ENCODE results near the gene CPT1B. TPM values are rescaled to one million over a fixed set of nuclear protein-coding genes. Genes with fewer than 3 reads are reported as not detected.
A peak's percentile ranks its signal among the peaks of the same experiment; 100 is the strongest.

CPT1B gene
- total and polyA plus RNA-seq, 10 of the 15 experiments (the other 5 are each of a cell fraction or from before 2014, with no cell fraction given) = 3.5 to 54.0 (median 21.7) TPM

DNA sequence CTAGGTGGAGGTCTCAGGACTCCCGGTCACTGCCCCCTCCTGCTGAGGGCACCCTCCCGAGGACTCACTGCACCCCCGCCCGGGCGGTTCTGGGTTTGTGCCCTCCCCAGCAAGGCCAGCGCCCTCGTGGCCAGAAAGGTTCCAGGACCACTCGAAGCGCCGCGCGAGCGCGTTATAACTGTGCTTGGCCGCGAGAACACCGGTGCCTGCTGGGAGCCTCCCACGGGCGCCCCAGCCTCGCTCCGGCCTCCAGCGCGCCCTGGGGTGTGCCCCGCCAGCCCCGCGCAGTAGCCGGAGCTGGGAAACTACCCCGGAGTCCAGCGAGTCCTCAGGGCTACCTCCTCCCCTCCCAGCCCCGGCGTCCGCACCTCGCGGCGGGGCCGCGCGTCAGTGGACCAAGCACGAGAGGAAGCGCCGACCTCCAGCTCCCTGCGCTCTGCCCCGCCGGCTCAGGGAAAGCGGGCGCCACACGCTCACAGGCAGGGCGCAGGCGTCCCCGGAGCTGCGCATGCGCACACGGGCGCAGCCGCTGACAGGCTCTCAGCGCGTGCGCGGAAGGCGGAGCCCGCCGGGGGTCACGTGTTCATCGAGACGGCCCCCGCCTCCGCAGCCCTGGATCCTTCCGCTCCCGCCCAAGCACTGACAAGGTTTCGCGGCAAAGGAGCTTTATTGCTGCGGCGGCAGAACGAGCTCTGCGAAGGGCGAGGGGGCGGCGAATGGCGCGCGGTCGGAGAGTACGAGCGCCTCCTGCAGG, 52.9 kb downstream of the CPT1B start, which contains the start of gene SCO2:
Gene SCO2 (minus strand): TSS at position 495 of the 754 bp plus-strand sequence. CDS start 1,187 bp downstream, outside the sequence.
- H3K36me3 ChIP-seq (ENCODE audit: control insufficient read depth in 2 of 2, insufficient read depth in 2 of 2, low read length in 1 of 2) = peaks cover 5 to 31% of the 10 kb centered on the region in 2 experiments; a peak in 3 of 4 replicates
- H3K27me3 ChIP-seq (replicated peaks in 1 of 2; ENCODE audit: control insufficient read depth in 2 of 2, insufficient read depth in 2 of 2, low read length in 1 of 2) = no peaks in the 10 kb centered on the region
- H4K20me1 ChIP-seq (ENCODE audit: control insufficient read depth, insufficient read depth) = no peaks in the 10 kb centered on the region
- H3K4me3 ChIP-seq = peak within 1 kb of the TSS; percentile 74
- peaks cover 16% of the 10 kb centered on the region for H3K4me1 ChIP-seq (ENCODE audit: control insufficient read depth, insufficient read depth, low read length)
- intact Hi-C loops (cut with micrococcal nuclease; ENCODE audit: unreplicated experiment) (loop anchor here (5.0 kb wide), 2 partner anchors 37 to 57 kb away; partner anchors contain the start of genes CHKB and SYCE3), in situ Hi-C loops (cut with MboI) (loop anchor here (5.0 kb wide), 1 partner anchor 97 kb away; no protein-coding TSS in a partner anchor)
- BruUV-seq (replicated peaks) = no TSS peak
- H3K9me3 ChIP-seq (replicated peaks; ENCODE audit: control insufficient read depth, insufficient read depth, low read length) = no peaks in the 10 kb centered on the region
- DNase-seq (ENCODE audit: low read depth, low spot score) (peak; percentile 89), ATAC-seq (peak; percentile 54), FAIRE-seq (peak; percentile 94)
- WGBS (ENCODE audit: insufficient coverage, insufficient replicate concordance, low lambda C conversion rate, missing lambda C conversion rate) = under 1% methylated on average over 84 of the region's 84 CpGs
- SMC1A ChIA-PET (ENCODE audit: uncharacterized antibody, unreplicated experiment) = interaction anchor here (0.7 to 5.8 kb wide), 17 partner anchors 10 to 274 kb away, joined by 3 to 58 read pairs (median 6); partner anchors contain the start of genes CHKB, HDAC10, LMF2 and NCAPH2
- peaks cover 51% of the 10 kb centered on the region for H3K79me2 ChIP-seq (ENCODE audit: control insufficient read depth, insufficient read depth, low read length)
- peak within 1 kb of the TSS; percentile 55 for H2AFZ ChIP-seq (ENCODE audit: control insufficient read depth, low read depth, low read length)
- peak within 1 kb of the TSS; percentile 94 for H3K9ac ChIP-seq (ENCODE audit: control insufficient read depth, insufficient read depth, low read length)
- POLR2A ChIA-PET = interaction anchor here (0.5 to 6.5 kb wide), 19 partner anchors 10 to 211 kb away, joined by 3 to 232 read pairs (median 5); partner anchors contain the start of genes KLHDC7B, LMF2, NCAPH2 and SYCE3
- peak within 1 kb of the TSS; percentile 94 for H3K27ac ChIP-seq (ENCODE audit: control insufficient read depth, insufficient read depth)
- CTCF ChIA-PET = interaction anchor here (0.6 to 3.5 kb wide), 30 partner anchors 8 to 249 kb away, joined by 3 to 38 read pairs (median 4); partner anchors contain the start of genes ARSA, KLHDC7B, LMF2 and NCAPH2
- peak within 1 kb of the TSS; percentile 99 for H3K4me2 ChIP-seq (ENCODE audit: control insufficient read depth, insufficient read depth)
- RAD21 ChIA-PET (ENCODE audit: unreplicated experiment) = interaction anchor here (0.6 to 6.3 kb wide), 24 partner anchors 8 to 284 kb away, joined by 3 to 106 read pairs (median 4); partner anchors contain the start of genes CHKB, LMF2, NCAPH2 and SYCE3
- TF ChIP-seq CTCF (IDR thresholded peaks at IDR 0.05 in 2 of 3, conservative IDR thresholded peaks at IDR 0.05 in 1 of 3; ENCODE audit: control insufficient read depth in 2 of 3, extremely low read depth in 1 of 3, insufficient read depth in 1 of 3, low read depth in 3 of 3, low read length in 3 of 3) (peak; percentile 32 to 45 (median 42); a peak in 4 of 6 replicates), SMARCA5 (IDR thresholded peaks at IDR 0.05) (peak; percentile 75; the same call in 1 of the 2 replicates), NR2F1 (conservative IDR thresholded peaks at IDR 0.05) (peak; percentile 40; the same call in 1 of the 2 replicates), BACH1 (IDR thresholded peaks at IDR 0.05; ENCODE audit: borderline replicate concordance) (peak; percentile 43), ESRRA (IDR thresholded peaks at IDR 0.05; ENCODE audit: low read length) (peak; percentile 76; the same call in 1 of the 2 replicates), MEF2B (IDR thresholded peaks at IDR 0.05; ENCODE audit: partially characterized antibody, poor library complexity, severe bottlenecking) (peak; percentile 22), RB1 (IDR thresholded peaks at IDR 0.05; ENCODE audit: borderline replicate concordance) (peak; percentile 78; the same call in 1 of the 2 replicates), MYC (IDR thresholded peaks at IDR 0.05; ENCODE audit: insufficient read depth, insufficient read length, insufficient replicate concordance, low read length, severe bottlenecking) (no peak), MAX (IDR thresholded peaks at IDR 0.05; ENCODE audit: low read depth, low read length) (peak; percentile 88), EGR1 (IDR thresholded peaks at IDR 0.05; ENCODE audit: borderline replicate concordance in 1 of 2, low read depth in 2 of 2, low read length in 2 of 2) (peak in 1 of 2 experiments; percentile 96; a peak in 2 of 3 replicates), SMC3 (IDR thresholded peaks at IDR 0.05; ENCODE audit: borderline replicate concordance, low read length) (no peak), SMAD5 (IDR thresholded peaks at IDR 0.05; ENCODE audit: low read depth) (peak; percentile 88), EED (IDR thresholded peaks at IDR 0.05; ENCODE audit: low read depth) (0 out of 2 replicates have a peak, but pooled peaks have one; percentile 20), DPF2 (IDR thresholded peaks at IDR 0.05) (no peak; the same call in 1 of the 2 replicates), POLR2AphosphoS5 (IDR thresholded peaks at IDR 0.05; ENCODE audit: low read length) (peak; percentile 10), TAF1 (IDR thresholded peaks at IDR 0.05; ENCODE audit: borderline replicate concordance, low read depth, low read length) (peak; percentile 72)
- TF ChIP-seq, protein P1, sequence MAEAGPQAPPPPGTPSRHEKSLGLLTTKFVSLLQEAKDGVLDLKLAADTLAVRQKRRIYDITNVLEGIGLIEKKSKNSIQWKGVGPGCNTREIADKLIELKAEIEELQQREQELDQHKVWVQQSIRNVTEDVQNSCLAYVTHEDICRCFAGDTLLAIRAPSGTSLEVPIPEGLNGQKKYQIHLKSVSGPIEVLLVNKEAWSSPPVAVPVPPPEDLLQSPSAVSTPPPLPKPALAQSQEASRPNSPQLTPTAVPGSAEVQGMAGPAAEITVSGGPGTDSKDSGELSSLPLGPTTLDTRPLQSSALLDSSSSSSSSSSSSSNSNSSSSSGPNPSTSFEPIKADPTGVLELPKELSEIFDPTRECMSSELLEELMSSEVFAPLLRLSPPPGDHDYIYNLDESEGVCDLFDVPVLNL (IDR thresholded peaks at IDR 0.05; ENCODE audit: low read depth, low read length) = peak; percentile 53; the same call in 1 of the 2 replicates
- TF ChIP-seq, protein P2, sequence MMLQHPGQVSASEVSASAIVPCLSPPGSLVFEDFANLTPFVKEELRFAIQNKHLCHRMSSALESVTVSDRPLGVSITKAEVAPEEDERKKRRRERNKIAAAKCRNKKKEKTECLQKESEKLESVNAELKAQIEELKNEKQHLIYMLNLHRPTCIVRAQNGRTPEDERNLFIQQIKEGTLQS (IDR thresholded peaks at IDR 0.05; ENCODE audit: borderline replicate concordance, extremely low read depth, low read depth, low read length) = peak; percentile 82; the same call in 1 of the 2 replicates
